AG04450 (cell line): Measurements from ENCODE around the gene NADK2. TPM values are rescaled to one million over a fixed set of nuclear protein-coding genes. Genes with fewer than 3 reads are reported as not detected.
A peak's percentile ranks its signal among the peaks of the same experiment; 100 is the strongest.

ENCODE experiments used
- CTCF ChIA-PET: fragments of 300-600, 350-600 bp; formaldehyde crosslinking; extraction: SDS; loops from one replicate; lab custom pipeline; 2022; ENCODE audit warnings: antibody characterized with exemption, inconsistent platforms; lab: Charles Lee
- POLR2A ChIA-PET: fragments of 350-600 bp; formaldehyde crosslinking; extraction: SDS; loops from one replicate; lab custom pipeline; 2021; ENCODE audit warnings: antibody characterized with exemption, inconsistent platforms; lab: Yijun Ruan, JAX
- DNase-seq: peaks from one replicate; pipeline ENCODE4 v3.0.0-alpha.2; 2011; ENCODE audit warnings: low read depth, low spot score
- H3K27ac ChIP-seq: one replicate; pipeline ENCODE4 v1.5.1; 2012; ENCODE audit warnings: low read depth, low read length, control low read depth
- H3K27me3 ChIP-seq: one replicate; pipeline ENCODE4 v1.6.0; 2012; ENCODE audit warnings: low read length; ENCODE audit not compliant: control insufficient read depth, insufficient read depth
- H3K4me3 ChIP-seq: 2 replicates; pipeline ENCODE4 v1.5.1; 2011; ENCODE audit warnings: mild to moderate bottlenecking, low read depth, low read length, control low read depth
- H3K9me3 ChIP-seq: 2 replicates; pipeline ENCODE4 v1.5.1; 2012; ENCODE audit warnings: low read length; ENCODE audit not compliant: control insufficient read depth, insufficient read depth
- polyA plus RNA-seq: library from polyadenylated mRNA; depleted of rRNA; stranded (reverse); fragments of >200 nt; gene quantifications from 2 replicates; pipeline ENCODE4 v1.2.3, GENCODE V29; 2011
- TF ChIP-seq, protein P1 (sequence below): IDR thresholded peaks from 2 replicates; pipeline ENCODE4 v1.5.1; 2011; ENCODE audit warnings: low read depth, low read length, control low read depth, inconsistent platforms

Gene NADK2
- polyA plus RNA-seq, 1 experiment = 18.5 TPM

DNA sequence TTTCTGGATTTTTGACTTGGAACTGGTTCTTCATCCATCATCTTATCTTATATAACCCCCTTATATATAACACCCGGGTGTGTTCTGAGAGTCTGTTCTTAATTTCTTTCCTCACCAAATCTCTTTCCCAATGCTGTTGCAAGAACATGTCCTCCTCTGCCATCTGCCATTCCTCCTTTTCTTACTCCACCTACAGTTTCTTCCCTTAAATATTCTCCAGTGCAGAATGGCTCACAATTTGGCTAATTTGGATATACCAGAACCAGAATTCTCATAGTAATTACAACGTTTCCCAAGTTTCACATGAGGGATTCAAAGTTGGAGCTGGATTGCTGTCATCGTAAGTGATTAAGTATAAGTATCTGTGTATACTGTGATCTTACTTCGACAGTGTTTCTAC, 61.8 kb downstream of the NADK2 start:
- CTCF ChIA-PET = interaction anchor here (2.0 to 3.3 kb wide), 3 partner anchors 101 to 126 kb away, joined by 14 to 28 read pairs (median 14); partner anchors contain the start of gene RANBP3L
- H3K9me3 ChIP-seq = no peaks in the 10 kb centered on the region

GRCh38 chr5:36178524-36178890, 63.2 kb downstream of the NADK2 start:
- H3K27ac ChIP-seq = no peak overlapping the region
- POLR2A ChIA-PET = interaction anchor here (1.1 kb wide), 1 partner anchor 63 kb away, joined by 6 read pairs; the partner anchor contains the start of gene NADK2
- no peak overlapping the region for H3K4me3 ChIP-seq
- DNase-seq = no peak
- no peaks in the 10 kb centered on the region for H3K27me3 ChIP-seq
- TF ChIP-seq, protein P1, sequence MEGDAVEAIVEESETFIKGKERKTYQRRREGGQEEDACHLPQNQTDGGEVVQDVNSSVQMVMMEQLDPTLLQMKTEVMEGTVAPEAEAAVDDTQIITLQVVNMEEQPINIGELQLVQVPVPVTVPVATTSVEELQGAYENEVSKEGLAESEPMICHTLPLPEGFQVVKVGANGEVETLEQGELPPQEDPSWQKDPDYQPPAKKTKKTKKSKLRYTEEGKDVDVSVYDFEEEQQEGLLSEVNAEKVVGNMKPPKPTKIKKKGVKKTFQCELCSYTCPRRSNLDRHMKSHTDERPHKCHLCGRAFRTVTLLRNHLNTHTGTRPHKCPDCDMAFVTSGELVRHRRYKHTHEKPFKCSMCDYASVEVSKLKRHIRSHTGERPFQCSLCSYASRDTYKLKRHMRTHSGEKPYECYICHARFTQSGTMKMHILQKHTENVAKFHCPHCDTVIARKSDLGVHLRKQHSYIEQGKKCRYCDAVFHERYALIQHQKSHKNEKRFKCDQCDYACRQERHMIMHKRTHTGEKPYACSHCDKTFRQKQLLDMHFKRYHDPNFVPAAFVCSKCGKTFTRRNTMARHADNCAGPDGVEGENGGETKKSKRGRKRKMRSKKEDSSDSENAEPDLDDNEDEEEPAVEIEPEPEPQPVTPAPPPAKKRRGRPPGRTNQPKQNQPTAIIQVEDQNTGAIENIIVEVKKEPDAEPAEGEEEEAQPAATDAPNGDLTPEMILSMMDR = no peak
- H3K9me3 ChIP-seq = no peaks in the 10 kb centered on the region
- CTCF ChIA-PET = interaction anchor here (0.6 to 3.5 kb wide), 50 partner anchors 9 to 1167 kb away, joined by 3 to 88 read pairs (median 4); partner anchors contain the start of genes LMBRD2, NADK2, RANBP3L and SKP2

More for the DNA sequence above, 61.8 kb downstream of the NADK2 start:
- no peak for DNase-seq
- no peak overlapping the region for H3K27ac ChIP-seq
- TF ChIP-seq, protein P1 = no peak
- POLR2A ChIA-PET = no interaction called here
- no peaks in the 10 kb centered on the region for H3K27me3 ChIP-seq
- no peak overlapping the region for H3K4me3 ChIP-seq

DNA sequence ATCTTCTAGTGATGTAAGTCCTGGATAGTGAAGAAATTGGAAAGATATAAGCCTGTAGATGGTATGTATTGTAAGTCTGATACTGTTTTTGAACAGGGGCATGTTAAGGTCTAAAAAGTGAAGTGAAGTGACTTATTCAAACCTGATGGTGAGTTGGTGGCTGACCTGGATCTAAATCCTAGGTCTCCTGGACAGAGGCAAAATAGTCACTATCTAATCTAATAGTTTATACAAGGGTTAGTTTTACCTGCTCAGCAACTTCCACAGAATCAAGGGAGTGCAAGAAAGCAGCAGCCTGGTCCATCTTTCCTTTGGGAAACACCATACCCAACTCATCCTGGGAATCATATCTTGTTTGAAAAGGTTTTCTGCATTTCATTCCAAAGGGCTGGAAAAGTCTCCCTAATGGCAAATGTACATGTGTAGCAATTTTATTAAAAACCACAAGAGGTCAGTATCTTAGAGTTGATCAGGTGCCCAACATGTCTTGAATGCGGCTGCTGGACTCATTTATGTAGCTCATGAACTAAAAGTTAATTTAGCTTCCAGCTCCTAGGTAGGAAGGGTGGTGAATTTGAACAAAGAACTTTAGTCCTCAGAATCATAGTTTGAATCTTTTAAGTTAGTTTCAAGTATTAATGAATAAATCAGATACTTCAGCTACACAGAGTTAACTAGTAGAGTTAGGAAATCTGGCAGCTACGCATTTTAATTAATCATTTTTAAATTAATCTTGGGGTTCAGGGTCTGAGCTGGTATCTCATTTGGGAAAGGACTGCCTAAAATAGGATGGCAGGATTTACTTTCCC, 63.8 kb downstream of the NADK2 start:
- H3K27me3 ChIP-seq = no peaks in the 10 kb centered on the region
- no peaks in the 10 kb centered on the region for H3K9me3 ChIP-seq
- TF ChIP-seq, protein P1 = peak; percentile 68
- no peak overlapping the region for H3K27ac ChIP-seq
- H3K4me3 ChIP-seq = no peak overlapping the region
- POLR2A ChIA-PET = interaction anchor here (1.1 kb wide), 1 partner anchor 63 kb away, joined by 6 read pairs; the partner anchor contains the start of gene NADK2
- CTCF ChIA-PET = interaction anchor here (0.6 to 3.5 kb wide), 54 partner anchors 8 to 1166 kb away, joined by 3 to 88 read pairs (median 4); partner anchors contain the start of genes LMBRD2, NADK2, RANBP3L and SKP2
- DNase-seq = peak; percentile 15

DNA sequence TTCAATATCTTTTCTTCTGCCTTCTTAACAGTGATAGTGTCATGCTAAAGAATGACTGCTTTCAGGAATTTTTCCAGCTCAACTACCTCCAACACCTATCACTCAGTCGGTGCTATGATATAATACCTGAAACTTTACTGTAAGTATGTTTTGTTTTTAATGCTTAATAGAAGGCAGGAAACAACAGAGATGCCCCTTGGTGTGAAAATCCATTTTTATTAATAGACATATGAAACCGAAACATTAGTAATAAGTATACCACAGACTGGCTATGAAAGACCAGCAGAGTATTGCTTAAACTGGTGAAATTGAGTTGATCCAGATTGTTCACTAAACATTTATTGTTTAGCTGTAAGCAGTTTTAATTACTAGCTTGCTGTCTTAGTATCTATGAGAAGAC, 64.6 kb downstream of the NADK2 start:
- no peak for DNase-seq
- Histone ChIP-seq H3K4me3 (no peak overlapping the region), H3K9me3 (no peaks in the 10 kb centered on the region), H3K27me3 (no peaks in the 10 kb centered on the region), H3K27ac (no peak overlapping the region)
- TF ChIP-seq, protein P1 = no peak
- POLR2A ChIA-PET = no interaction called here
- CTCF ChIA-PET = interaction anchor here (0.7 to 3.5 kb wide), 16 partner anchors 10 to 519 kb away, joined by 3 to 88 read pairs (median 4); partner anchors contain the start of genes LMBRD2 and SKP2

GRCh38 chr5:36175043-36175442, 66.7 kb downstream of the NADK2 start:
- DNase-seq = no peak
- Histone ChIP-seq H3K27ac (no peak overlapping the region), H3K9me3 (no peaks in the 10 kb centered on the region), H3K27me3 (no peaks in the 10 kb centered on the region), H3K4me3 (no peak overlapping the region)
- ChIA-PET POLR2A (no interaction called here), CTCF (interaction anchor here (1.0 to 2.1 kb wide), 3 partner anchors 67 to 131 kb away, joined by 3 to 12 read pairs (median 8); partner anchors contain the start of gene NADK2)
- TF ChIP-seq, protein P1 = no peak
